ENCODE results near the gene CDCA5.

CDCA5 gene

GRCh38 chr11:65036931-65037330, 46.9 kb downstream of the CDCA5 start:
- Mint-ChIP-seq H3K4me3 (no peak overlapping the region), H3K36me3 (ENCODE audit: low read depth) (peaks cover 32% of the 10 kb centered on the region), H3K27ac (no peak overlapping the region), H3K9me3 (no peaks in the 10 kb centered on the region), H3K27me3 (no peaks in the 10 kb centered on the region), H3K4me1 (ENCODE audit: low read depth) (peaks cover 12% of the 10 kb centered on the region)
- DNase-seq: no peak

GRCh38 chr11:65035579-65035978, 48.3 kb downstream of the CDCA5 start:
- Mint-ChIP-seq H3K4me3 (no peak overlapping the region), H3K4me1 (ENCODE audit: low read depth) (peaks cover 8% of the 10 kb centered on the region), H3K27ac (no peak overlapping the region), H3K36me3 (ENCODE audit: low read depth) (peaks cover 27% of the 10 kb centered on the region), H3K9me3 (no peaks in the 10 kb centered on the region), H3K27me3 (no peaks in the 10 kb centered on the region)
- no peak for DNase-seq

GRCh38 chr11:65034423-65034822, 49.4 kb downstream of the CDCA5 start:
- Mint-ChIP-seq H3K9me3 (no peaks in the 10 kb centered on the region), H3K36me3 (ENCODE audit: low read depth) (peaks cover 23% of the 10 kb centered on the region), H3K4me1 (ENCODE audit: low read depth) (no peaks in the 10 kb centered on the region), H3K27me3 (no peaks in the 10 kb centered on the region), H3K27ac (no peak overlapping the region), H3K4me3 (no peak overlapping the region)
- no peak for DNase-seq

GRCh38 chr11:65032216-65032615, 51.6 kb downstream of the CDCA5 start:
- no peak overlapping the region for H3K27ac Mint-ChIP-seq
- no peaks in the 10 kb centered on the region for H3K9me3 Mint-ChIP-seq
- no peak for DNase-seq
- peaks cover 16% of the 10 kb centered on the region for H3K4me1 Mint-ChIP-seq (ENCODE audit: low read depth)
- no peaks in the 10 kb centered on the region for H3K27me3 Mint-ChIP-seq
- H3K36me3 Mint-ChIP-seq (ENCODE audit: low read depth): peaks cover 19% of the 10 kb centered on the region
- H3K4me3 Mint-ChIP-seq: no peak overlapping the region
